Measurements from ENCODE around the gene NDST4.

DNA sequence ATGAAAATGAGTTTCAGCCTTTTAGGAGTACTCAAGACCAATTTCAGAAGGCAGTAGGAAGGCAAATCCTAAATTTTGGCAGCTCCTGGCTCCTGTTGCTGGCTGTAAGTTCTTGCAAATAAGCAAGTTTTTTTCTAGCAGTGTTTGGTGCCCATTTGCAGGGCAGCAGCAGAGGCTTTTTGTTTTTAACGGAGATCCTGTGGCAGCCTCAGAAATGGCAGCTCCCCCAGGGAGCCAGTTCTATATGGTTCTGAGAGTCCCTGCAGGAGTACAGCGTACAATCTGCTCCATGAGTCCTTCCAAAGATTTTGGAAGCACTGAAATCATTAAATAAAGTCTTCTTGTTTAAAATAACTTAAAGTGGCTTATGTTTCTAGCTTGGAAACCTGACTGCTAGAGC lies 171.9 kb downstream of the NDST4 start:
- TF ChIP-seq, protein P1, sequence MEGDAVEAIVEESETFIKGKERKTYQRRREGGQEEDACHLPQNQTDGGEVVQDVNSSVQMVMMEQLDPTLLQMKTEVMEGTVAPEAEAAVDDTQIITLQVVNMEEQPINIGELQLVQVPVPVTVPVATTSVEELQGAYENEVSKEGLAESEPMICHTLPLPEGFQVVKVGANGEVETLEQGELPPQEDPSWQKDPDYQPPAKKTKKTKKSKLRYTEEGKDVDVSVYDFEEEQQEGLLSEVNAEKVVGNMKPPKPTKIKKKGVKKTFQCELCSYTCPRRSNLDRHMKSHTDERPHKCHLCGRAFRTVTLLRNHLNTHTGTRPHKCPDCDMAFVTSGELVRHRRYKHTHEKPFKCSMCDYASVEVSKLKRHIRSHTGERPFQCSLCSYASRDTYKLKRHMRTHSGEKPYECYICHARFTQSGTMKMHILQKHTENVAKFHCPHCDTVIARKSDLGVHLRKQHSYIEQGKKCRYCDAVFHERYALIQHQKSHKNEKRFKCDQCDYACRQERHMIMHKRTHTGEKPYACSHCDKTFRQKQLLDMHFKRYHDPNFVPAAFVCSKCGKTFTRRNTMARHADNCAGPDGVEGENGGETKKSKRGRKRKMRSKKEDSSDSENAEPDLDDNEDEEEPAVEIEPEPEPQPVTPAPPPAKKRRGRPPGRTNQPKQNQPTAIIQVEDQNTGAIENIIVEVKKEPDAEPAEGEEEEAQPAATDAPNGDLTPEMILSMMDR (IDR thresholded peaks at IDR 0.05; ENCODE audit: insufficient read depth, low read length), result no peak
- TF ChIP-seq, protein P2, sequence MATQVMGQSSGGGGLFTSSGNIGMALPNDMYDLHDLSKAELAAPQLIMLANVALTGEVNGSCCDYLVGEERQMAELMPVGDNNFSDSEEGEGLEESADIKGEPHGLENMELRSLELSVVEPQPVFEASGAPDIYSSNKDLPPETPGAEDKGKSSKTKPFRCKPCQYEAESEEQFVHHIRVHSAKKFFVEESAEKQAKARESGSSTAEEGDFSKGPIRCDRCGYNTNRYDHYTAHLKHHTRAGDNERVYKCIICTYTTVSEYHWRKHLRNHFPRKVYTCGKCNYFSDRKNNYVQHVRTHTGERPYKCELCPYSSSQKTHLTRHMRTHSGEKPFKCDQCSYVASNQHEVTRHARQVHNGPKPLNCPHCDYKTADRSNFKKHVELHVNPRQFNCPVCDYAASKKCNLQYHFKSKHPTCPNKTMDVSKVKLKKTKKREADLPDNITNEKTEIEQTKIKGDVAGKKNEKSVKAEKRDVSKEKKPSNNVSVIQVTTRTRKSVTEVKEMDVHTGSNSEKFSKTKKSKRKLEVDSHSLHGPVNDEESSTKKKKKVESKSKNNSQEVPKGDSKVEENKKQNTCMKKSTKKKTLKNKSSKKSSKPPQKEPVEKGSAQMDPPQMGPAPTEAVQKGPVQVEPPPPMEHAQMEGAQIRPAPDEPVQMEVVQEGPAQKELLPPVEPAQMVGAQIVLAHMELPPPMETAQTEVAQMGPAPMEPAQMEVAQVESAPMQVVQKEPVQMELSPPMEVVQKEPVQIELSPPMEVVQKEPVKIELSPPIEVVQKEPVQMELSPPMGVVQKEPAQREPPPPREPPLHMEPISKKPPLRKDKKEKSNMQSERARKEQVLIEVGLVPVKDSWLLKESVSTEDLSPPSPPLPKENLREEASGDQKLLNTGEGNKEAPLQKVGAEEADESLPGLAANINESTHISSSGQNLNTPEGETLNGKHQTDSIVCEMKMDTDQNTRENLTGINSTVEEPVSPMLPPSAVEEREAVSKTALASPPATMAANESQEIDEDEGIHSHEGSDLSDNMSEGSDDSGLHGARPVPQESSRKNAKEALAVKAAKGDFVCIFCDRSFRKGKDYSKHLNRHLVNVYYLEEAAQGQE (IDR thresholded peaks at IDR 0.05; ENCODE audit: insufficient replicate concordance, low read depth), result no peak
- TF ChIP-seq POLR2AphosphoS5 (IDR thresholded peaks at IDR 0.05; ENCODE audit: low read depth), result no peak
- TF ChIP-seq GABPA (IDR thresholded peaks at IDR 0.05; ENCODE audit: low read depth), result no peak
- TF ChIP-seq SPI1 (IDR thresholded peaks at IDR 0.05; ENCODE audit: borderline replicate concordance, low read depth), result no peak
